ENCODE results near the gene CUX1. TPM values are rescaled to one million over a fixed set of nuclear protein-coding genes. Genes with fewer than 3 reads are reported as not detected.

Gene CUX1
- total and polyA plus RNA-seq, 7 experiments from 2014 or later: 10.1 to 81.6 (median 42.5) TPM

DNA sequence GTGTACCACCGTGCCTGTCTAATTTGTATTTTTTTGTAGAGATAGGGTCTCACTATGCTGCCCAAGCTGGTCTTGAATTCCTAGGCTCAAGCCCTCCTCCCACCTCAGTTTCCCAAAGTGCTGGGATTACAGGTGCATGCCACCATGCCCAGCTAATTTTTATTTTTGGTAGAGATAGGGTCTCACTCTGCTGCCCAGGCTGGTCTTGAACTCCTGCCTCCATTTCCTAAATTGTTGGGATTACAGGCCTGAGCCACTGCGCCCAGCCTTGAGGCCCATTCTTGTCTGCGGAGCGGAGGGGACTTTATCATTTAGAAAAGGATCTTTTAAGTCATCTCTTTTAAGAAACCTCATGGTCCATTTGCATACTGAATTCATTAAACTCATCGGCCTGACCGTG is 247.8 kb downstream of the CUX1 start:
- ChIA-PET CTCF (no interaction called here), POLR2A (no interaction called here)
- Histone ChIP-seq H3K4me3 (ENCODE audit: low read length) (no peak overlapping the region), H3K27ac (ENCODE audit: low read depth, low read length) (no peak overlapping the region), H3K27me3 (ENCODE audit: control insufficient read depth in 2 of 2, insufficient read depth in 2 of 2, low read length in 2 of 2) (no peaks in the 10 kb centered on the region), H3K4me1 (ENCODE audit: control insufficient read depth in 2 of 2, insufficient read depth in 2 of 2, low read length in 2 of 2) (no peaks in the 10 kb centered on the region), H3K36me3 (ENCODE audit: control insufficient read depth in 2 of 3, insufficient read depth in 3 of 3, low read length in 3 of 3) (peaks cover 0 to 9% (median 0%) of the 10 kb centered on the region in 3 experiments), H3K9me3 (ENCODE audit: control insufficient read depth in 2 of 3, low read length in 3 of 3) (no peaks in the 10 kb centered on the region)
- Mint-ChIP-seq H3K27me3 (no peaks in the 10 kb centered on the region), H3K27ac (no peak overlapping the region), H3K9me3 (peaks cover 0 to 4% (median 0%) of the 10 kb centered on the region in 11 donors), H3K36me3 (peaks cover 2 to 37% (median 15%) of the 10 kb centered on the region in 5 donors), H3K4me1 (peaks cover 0 to 5% (median 3%) of the 10 kb centered on the region in 7 donors), H3K4me3 (no peak overlapping the region)
- intact Hi-C loops (cut with micrococcal nuclease): no loop called here
- DNase-seq (no peak), ATAC-seq (no peak)

DNA sequence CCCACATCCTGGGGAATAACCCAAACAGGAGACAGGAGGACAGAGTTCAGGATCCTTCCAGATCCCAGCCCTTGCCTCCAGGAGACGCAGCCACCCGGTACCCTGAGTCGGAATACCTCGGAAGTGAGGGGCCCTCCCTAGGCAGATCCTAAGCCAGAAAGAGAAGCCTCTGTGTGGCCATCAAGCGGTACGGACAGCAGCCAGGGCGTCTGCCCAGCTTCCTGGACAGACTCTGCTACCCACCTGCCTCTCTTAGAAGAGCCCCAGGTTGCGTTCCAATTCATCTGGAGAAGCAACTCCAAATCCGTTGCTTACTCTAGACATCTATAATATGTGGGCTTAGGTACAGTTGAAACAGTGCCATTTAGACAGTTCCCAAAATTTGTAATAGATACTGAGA is 249.1 kb downstream of the CUX1 start:
- Mint-ChIP-seq H3K4me3 (no peak overlapping the region), H3K9me3 (peaks cover 0 to 10% (median under 1%) of the 10 kb centered on the region in 11 donors), H3K27ac (no peak overlapping the region), H3K4me1 (peaks cover 0 to 5% (median 3%) of the 10 kb centered on the region in 7 donors), H3K27me3 (no peaks in the 10 kb centered on the region), H3K36me3 (peaks cover 4 to 48% (median 25%) of the 10 kb centered on the region in 5 donors)
- H3K4me3 ChIP-seq (ENCODE audit: low read length): no peak overlapping the region
- H3K4me1 ChIP-seq (ENCODE audit: control insufficient read depth in 2 of 2, insufficient read depth in 2 of 2, low read length in 2 of 2): no peaks in the 10 kb centered on the region
- no peak for ATAC-seq
- no peak overlapping the region for H3K27ac ChIP-seq (ENCODE audit: low read depth, low read length)
- intact Hi-C loops (cut with micrococcal nuclease): no loop called here
- ChIA-PET CTCF (no interaction called here), POLR2A (interaction anchor here (0.6 kb wide), 1 partner anchor 32 kb away, joined by 3 read pairs; no protein-coding TSS in a partner anchor)
- peaks cover 0 to under 1% (median 0%) of the 10 kb centered on the region in 3 experiments for H3K9me3 ChIP-seq (ENCODE audit: control insufficient read depth in 2 of 3, low read length in 3 of 3)
- peaks cover 0 to 20% (median 0%) of the 10 kb centered on the region in 3 experiments for H3K36me3 ChIP-seq (ENCODE audit: control insufficient read depth in 2 of 3, insufficient read depth in 3 of 3, low read length in 3 of 3)
- H3K27me3 ChIP-seq (ENCODE audit: control insufficient read depth in 2 of 2, insufficient read depth in 2 of 2, low read length in 2 of 2): no peaks in the 10 kb centered on the region
- no peak for DNase-seq

DNA sequence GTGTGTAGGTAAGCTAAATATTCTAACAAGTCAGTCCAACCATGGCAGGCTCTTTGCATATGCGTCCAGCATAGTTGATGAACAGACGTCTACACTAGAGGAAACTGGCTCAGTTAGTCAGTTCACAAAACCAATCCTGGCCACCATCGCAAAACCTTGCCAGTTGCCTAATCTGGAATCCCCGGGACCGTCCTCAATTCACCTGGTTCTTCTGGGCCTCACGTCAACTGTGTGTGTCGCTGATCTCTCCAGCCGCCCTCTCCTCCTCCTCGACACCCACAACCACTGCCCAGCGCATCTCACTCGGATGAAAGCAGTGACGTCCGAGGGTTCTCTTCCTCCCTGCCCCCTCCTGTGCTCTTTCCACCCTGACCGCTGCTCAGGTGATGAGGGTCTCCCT is 251.4 kb downstream of the CUX1 start:
- CTCF ChIA-PET: no interaction called here
- H3K27ac Mint-ChIP-seq: no peak overlapping the region
- Histone ChIP-seq H3K36me3 (ENCODE audit: control insufficient read depth in 2 of 3, insufficient read depth in 3 of 3, low read length in 3 of 3) (peaks cover 0 to 28% (median 0%) of the 10 kb centered on the region in 3 experiments), H3K4me1 (ENCODE audit: control insufficient read depth in 2 of 2, insufficient read depth in 2 of 2, low read length in 2 of 2) (no peaks in the 10 kb centered on the region), H3K27ac (ENCODE audit: low read depth, low read length) (no peak overlapping the region), H3K9me3 (ENCODE audit: control insufficient read depth in 2 of 3, low read length in 3 of 3) (peaks cover 0 to 5% (median 0%) of the 10 kb centered on the region in 3 experiments), H3K4me3 (ENCODE audit: low read length) (no peak overlapping the region), H3K27me3 (ENCODE audit: control insufficient read depth in 2 of 2, insufficient read depth in 2 of 2, low read length in 2 of 2) (no peaks in the 10 kb centered on the region)
- peaks cover 0 to 4% (median 0%) of the 10 kb centered on the region in 7 donors for H3K4me1 Mint-ChIP-seq
- H3K4me3 Mint-ChIP-seq: no peak overlapping the region
- DNase-seq: no peak
- H3K9me3 Mint-ChIP-seq: peaks cover 0 to 16% (median 5%) of the 10 kb centered on the region in 11 donors
- POLR2A ChIA-PET: no interaction called here
- peaks cover 10 to 64% (median 44%) of the 10 kb centered on the region in 5 donors for H3K36me3 Mint-ChIP-seq
- no peak for ATAC-seq
- no peaks in the 10 kb centered on the region for H3K27me3 Mint-ChIP-seq
- intact Hi-C loops (cut with micrococcal nuclease): no loop called here

DNA sequence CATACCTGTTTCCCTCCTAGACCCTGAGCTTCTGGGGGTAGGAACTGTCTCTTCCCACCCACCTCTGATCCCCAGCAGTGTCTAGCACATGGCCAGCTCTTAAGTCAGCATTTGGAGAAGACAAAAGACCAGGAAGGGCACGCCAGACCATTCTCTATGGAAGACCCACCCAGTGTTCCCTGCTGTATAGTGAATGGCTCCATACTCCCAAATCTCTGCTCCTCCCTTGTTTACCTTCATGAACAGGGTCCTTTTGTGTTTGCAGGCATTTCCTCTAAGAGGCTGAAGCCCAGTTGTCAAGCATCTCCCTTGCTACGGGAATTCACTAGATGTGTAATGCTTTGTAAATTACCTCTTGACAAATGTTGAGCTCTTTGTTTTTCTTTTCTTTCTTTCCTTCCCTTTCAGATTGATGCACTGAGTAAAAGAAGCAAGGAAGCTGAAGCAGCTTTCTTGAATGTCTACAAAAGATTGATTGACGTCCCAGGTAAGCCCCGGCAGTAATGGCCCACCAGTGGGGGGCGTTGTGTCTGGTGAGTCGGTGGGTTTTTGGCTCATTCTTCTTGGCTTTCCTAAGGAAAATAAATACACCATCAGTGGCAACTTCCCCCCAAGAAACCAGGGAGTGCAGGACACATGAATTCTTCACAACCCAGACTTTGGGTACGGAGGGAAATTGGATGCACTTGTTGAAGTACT is 252.7 kb downstream of the CUX1 start:
- Mint-ChIP-seq H3K9me3 (peaks cover 0 to 16% (median 5%) of the 10 kb centered on the region in 11 donors), H3K4me3 (no peak overlapping the region), H3K27me3 (no peaks in the 10 kb centered on the region), H3K27ac (peak overlapping the region in 1 of 9 donors; percentile 7), H3K36me3 (peaks cover 11 to 64% (median 47%) of the 10 kb centered on the region in 5 donors), H3K4me1 (peaks cover 0 to 4% (median 0%) of the 10 kb centered on the region in 7 donors)
- POLR2A ChIA-PET: no interaction called here
- CTCF ChIA-PET: no interaction called here
- intact Hi-C loops (cut with micrococcal nuclease): no loop called here
- H3K4me1 ChIP-seq (ENCODE audit: control insufficient read depth in 2 of 2, insufficient read depth in 2 of 2, low read length in 2 of 2): no peaks in the 10 kb centered on the region
- H3K36me3 ChIP-seq (ENCODE audit: control insufficient read depth in 2 of 3, insufficient read depth in 3 of 3, low read length in 3 of 3): peaks cover 0 to 28% (median 0%) of the 10 kb centered on the region in 3 experiments
- ATAC-seq: no peak
- peaks cover 0 to 5% (median 0%) of the 10 kb centered on the region in 3 experiments for H3K9me3 ChIP-seq (ENCODE audit: control insufficient read depth in 2 of 3, low read length in 3 of 3)
- H3K27me3 ChIP-seq (ENCODE audit: control insufficient read depth in 2 of 2, insufficient read depth in 2 of 2, low read length in 2 of 2): no peaks in the 10 kb centered on the region
- DNase-seq: no peak
- H3K27ac ChIP-seq (ENCODE audit: low read depth, low read length): no peak overlapping the region
- no peak overlapping the region for H3K4me3 ChIP-seq (ENCODE audit: low read length)

DNA sequence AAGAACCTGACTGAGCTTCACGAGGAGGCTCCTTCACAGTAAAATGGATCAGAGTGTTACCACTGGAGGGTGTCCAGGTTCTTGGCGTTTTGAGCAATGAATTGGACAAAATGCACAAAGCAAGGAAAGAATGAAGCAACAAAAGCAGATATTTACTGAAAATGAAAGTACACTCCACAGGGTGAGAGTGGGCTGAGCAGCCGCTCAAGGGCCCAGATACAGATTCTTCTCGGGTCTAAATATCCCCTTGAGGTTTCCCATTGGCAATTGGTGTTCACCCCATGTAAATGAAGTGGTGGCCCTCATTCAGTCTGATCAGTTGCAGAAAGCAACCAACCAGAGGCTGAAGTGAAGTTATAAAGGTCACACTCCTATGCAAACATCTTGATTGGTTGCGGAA is 254.6 kb downstream of the CUX1 start:
- ChIA-PET POLR2A (no interaction called here), CTCF (no interaction called here)
- no peak overlapping the region for H3K27ac Mint-ChIP-seq
- H3K4me1 Mint-ChIP-seq: peaks cover 0 to 2% (median 0%) of the 10 kb centered on the region in 7 donors
- H3K27me3 Mint-ChIP-seq: no peaks in the 10 kb centered on the region
- no peaks in the 10 kb centered on the region for H3K4me1 ChIP-seq (ENCODE audit: control insufficient read depth in 2 of 2, insufficient read depth in 2 of 2, low read length in 2 of 2)
- H3K36me3 ChIP-seq (ENCODE audit: control insufficient read depth in 2 of 3, insufficient read depth in 3 of 3, low read length in 3 of 3): peaks cover 0 to 28% (median 0%) of the 10 kb centered on the region in 3 experiments
- peaks cover 0 to 5% (median 0%) of the 10 kb centered on the region in 3 experiments for H3K9me3 ChIP-seq (ENCODE audit: control insufficient read depth in 2 of 3, low read length in 3 of 3)
- ATAC-seq (no peak), DNase-seq (no peak)
- H3K4me3 ChIP-seq (ENCODE audit: low read length): no peak overlapping the region
- H3K27me3 ChIP-seq (ENCODE audit: control insufficient read depth in 2 of 2, insufficient read depth in 2 of 2, low read length in 2 of 2): no peaks in the 10 kb centered on the region
- H3K36me3 Mint-ChIP-seq: peaks cover 16 to 64% (median 48%) of the 10 kb centered on the region in 5 donors
- H3K27ac ChIP-seq (ENCODE audit: low read depth, low read length): no peak overlapping the region
- H3K9me3 Mint-ChIP-seq: peaks cover 0 to 16% (median 5%) of the 10 kb centered on the region in 11 donors
- no peak overlapping the region for H3K4me3 Mint-ChIP-seq
- intact Hi-C loops (cut with micrococcal nuclease): no loop called here

DNA sequence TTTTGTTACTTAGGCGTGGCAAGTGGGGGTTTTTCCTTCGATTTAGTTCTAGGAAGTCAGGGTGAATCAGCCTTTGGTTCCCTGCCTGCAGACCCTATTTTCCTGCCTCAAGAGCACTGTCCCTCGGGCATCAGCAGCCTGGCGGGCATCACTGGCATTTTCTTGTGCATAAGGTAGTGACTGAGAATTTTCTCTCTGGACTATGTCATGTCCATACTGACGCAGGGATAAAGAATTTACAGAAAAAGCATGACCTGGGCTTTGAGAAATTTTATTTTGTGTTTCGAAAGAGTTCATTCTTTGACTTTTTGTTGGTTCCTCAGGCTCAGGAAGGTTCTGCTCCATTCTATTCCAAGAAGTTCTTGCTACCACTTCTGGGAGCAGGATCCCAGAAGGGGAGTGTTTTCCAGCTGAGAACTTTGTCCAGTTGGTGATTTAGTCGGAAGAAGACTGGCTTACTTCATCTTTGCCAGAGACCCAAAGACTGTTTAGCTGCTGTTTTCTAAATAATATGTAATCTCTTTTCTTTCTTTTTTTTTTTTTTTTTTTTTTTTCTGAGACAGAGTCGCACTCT is 255.3 kb downstream of the CUX1 start:
- H3K27ac Mint-ChIP-seq: no peak overlapping the region
- peaks cover 0 to 16% (median 5%) of the 10 kb centered on the region in 11 donors for H3K9me3 Mint-ChIP-seq
- ChIA-PET POLR2A (no interaction called here), CTCF (no interaction called here)
- no peaks in the 10 kb centered on the region for H3K27me3 ChIP-seq (ENCODE audit: control insufficient read depth in 2 of 2, insufficient read depth in 2 of 2, low read length in 2 of 2)
- no peak for DNase-seq
- H3K36me3 ChIP-seq (ENCODE audit: control insufficient read depth in 2 of 3, insufficient read depth in 3 of 3, low read length in 3 of 3): peaks cover 0 to 28% (median 0%) of the 10 kb centered on the region in 3 experiments
- H3K4me3 ChIP-seq (ENCODE audit: low read length): no peak overlapping the region
- intact Hi-C loops (cut with micrococcal nuclease): no loop called here
- peaks cover 0 to 4% (median 0%) of the 10 kb centered on the region in 7 donors for H3K4me1 Mint-ChIP-seq
- peaks cover 16 to 67% (median 48%) of the 10 kb centered on the region in 5 donors for H3K36me3 Mint-ChIP-seq
- peaks cover 0 to 5% (median 0%) of the 10 kb centered on the region in 3 experiments for H3K9me3 ChIP-seq (ENCODE audit: control insufficient read depth in 2 of 3, low read length in 3 of 3)
- H3K27me3 Mint-ChIP-seq: no peaks in the 10 kb centered on the region
- ATAC-seq: no peak
- H3K27ac ChIP-seq (ENCODE audit: low read depth, low read length): no peak overlapping the region
- no peak overlapping the region for H3K4me3 Mint-ChIP-seq
- no peaks in the 10 kb centered on the region for H3K4me1 ChIP-seq (ENCODE audit: control insufficient read depth in 2 of 2, insufficient read depth in 2 of 2, low read length in 2 of 2)
